Dendritic cell treated with granulocyte-macrophage colony-stimulating factor and Interleukin-4, amounts not matched to agents 40 ng/mL and 50 ng/mL, for 4 days (primary cell): Measurements from ENCODE around the gene CARD9.

Experiments
- H3K27ac Mint-ChIP-seq: one replicate; pipeline ENCODE4 v1.8.0; 2022; ENCODE audit warnings: mild to moderate bottlenecking, mixed read lengths
- H3K27me3 Mint-ChIP-seq: one replicate; pipeline ENCODE4 v1.8.0; 2022; ENCODE audit warnings: mild to moderate bottlenecking, mixed read lengths
- H3K36me3 Mint-ChIP-seq: one replicate; pipeline ENCODE4 v1.8.0; 2022; ENCODE audit warnings: low read depth, mixed read lengths
- H3K4me1 Mint-ChIP-seq: one replicate; pipeline ENCODE4 v1.8.0; 2022; ENCODE audit warnings: low read depth, mixed read lengths
- H3K4me3 Mint-ChIP-seq: one replicate; pipeline ENCODE4 v1.8.0; 2022; ENCODE audit warnings: mild to moderate bottlenecking, moderate library complexity, mixed read lengths
- H3K9me3 Mint-ChIP-seq: one replicate; pipeline ENCODE4 v1.8.0; 2022; ENCODE audit warnings: mixed read lengths
- intact Hi-C: fragments of 100-400 bp; cut with micrococcal nuclease; formaldehyde crosslinking; loops from one replicate; pipeline ENCODE4 v1.15.0; 2022

The CARD9 gene

GRCh38 chr9:136339958-136340310 lies 33.5 kb downstream of the CARD9 start:
- H3K9me3 Mint-ChIP-seq: no peaks in the 10 kb centered on the region
- H3K4me3 Mint-ChIP-seq: no peak overlapping the region
- peaks cover 2% of the 10 kb centered on the region for H3K27me3 Mint-ChIP-seq
- H3K4me1 Mint-ChIP-seq: peaks cover 16% of the 10 kb centered on the region
- intact Hi-C loops: loop anchor here (2.0 to 10.0 kb wide), 2 partner anchors 61 to 295 kb away; partner anchors contain the start of gene SNAPC4
- peaks cover 13% of the 10 kb centered on the region for H3K36me3 Mint-ChIP-seq
- H3K27ac Mint-ChIP-seq: no peak overlapping the region

GRCh38 chr9:136339173-136339957 lies 34.1 kb downstream of the CARD9 start:
- no peak overlapping the region for H3K4me3 Mint-ChIP-seq
- no peak overlapping the region for H3K27ac Mint-ChIP-seq
- H3K9me3 Mint-ChIP-seq: no peaks in the 10 kb centered on the region
- intact Hi-C loops: loop anchor here (2.0 kb wide), 1 partner anchor 61 kb away; the partner anchor contains the start of gene SNAPC4
- peaks cover 13% of the 10 kb centered on the region for H3K36me3 Mint-ChIP-seq
- H3K4me1 Mint-ChIP-seq: peaks cover 12% of the 10 kb centered on the region
- H3K27me3 Mint-ChIP-seq: peaks cover 2% of the 10 kb centered on the region

GRCh38 chr9:136338511-136338910 lies 35.0 kb downstream of the CARD9 start:
- H3K4me1 Mint-ChIP-seq: peaks cover 12% of the 10 kb centered on the region
- intact Hi-C loops: loop anchor here (2.0 kb wide), 1 partner anchor 62 kb away; the partner anchor contains the start of gene SNAPC4
- no peaks in the 10 kb centered on the region for H3K27me3 Mint-ChIP-seq
- H3K27ac Mint-ChIP-seq: no peak overlapping the region
- peaks cover 13% of the 10 kb centered on the region for H3K36me3 Mint-ChIP-seq
- H3K9me3 Mint-ChIP-seq: no peaks in the 10 kb centered on the region
- no peak overlapping the region for H3K4me3 Mint-ChIP-seq

- H3K4me3 Mint-ChIP-seq: no peak overlapping the region
- peaks cover 8% of the 10 kb centered on the region for H3K4me1 Mint-ChIP-seq
- intact Hi-C loops: loop anchor here (2.0 kb wide), 1 partner anchor 63 kb away; the partner anchor contains the start of gene SNAPC4
- no peak overlapping the region for H3K27ac Mint-ChIP-seq
- H3K9me3 Mint-ChIP-seq: no peaks in the 10 kb centered on the region
- peaks cover 13% of the 10 kb centered on the region for H3K36me3 Mint-ChIP-seq
- H3K27me3 Mint-ChIP-seq: no peaks in the 10 kb centered on the region
Measured at GRCh38 chr9:136337416-136338395, 35.8 kb downstream of the CARD9 start.

- Mint-ChIP-seq H3K4me1 (peaks cover 5% of the 10 kb centered on the region), H3K27me3 (no peaks in the 10 kb centered on the region), H3K27ac (no peak overlapping the region), H3K4me3 (no peak overlapping the region), H3K36me3 (peaks cover 13% of the 10 kb centered on the region), H3K9me3 (no peaks in the 10 kb centered on the region)
- intact Hi-C loops: no loop called here
Measured at GRCh38 chr9:136336881-136337280, 36.6 kb downstream of the CARD9 start.

GRCh38 chr9:136336156-136336870 lies 37.2 kb downstream of the CARD9 start:
- Mint-ChIP-seq H3K36me3 (peaks cover 13% of the 10 kb centered on the region), H3K27me3 (no peaks in the 10 kb centered on the region), H3K4me3 (no peak overlapping the region), H3K4me1 (peaks cover 5% of the 10 kb centered on the region), H3K9me3 (no peaks in the 10 kb centered on the region), H3K27ac (no peak overlapping the region)
- intact Hi-C loops: no loop called here

GRCh38 chr9:136335296-136336155 lies 37.9 kb downstream of the CARD9 start:
- H3K36me3 Mint-ChIP-seq: peaks cover 13% of the 10 kb centered on the region
- H3K27ac Mint-ChIP-seq: no peak overlapping the region
- peaks cover 5% of the 10 kb centered on the region for H3K4me1 Mint-ChIP-seq
- intact Hi-C loops: no loop called here
- H3K27me3 Mint-ChIP-seq: no peaks in the 10 kb centered on the region
- no peaks in the 10 kb centered on the region for H3K9me3 Mint-ChIP-seq
- H3K4me3 Mint-ChIP-seq: no peak overlapping the region

GRCh38 chr9:136334541-136334940 lies 38.9 kb downstream of the CARD9 start:
- Mint-ChIP-seq H3K4me3 (no peak overlapping the region), H3K9me3 (no peaks in the 10 kb centered on the region), H3K27ac (no peak overlapping the region), H3K36me3 (peaks cover 13% of the 10 kb centered on the region), H3K27me3 (no peaks in the 10 kb centered on the region), H3K4me1 (peaks cover 5% of the 10 kb centered on the region)
- intact Hi-C loops: no loop called here

- Mint-ChIP-seq H3K4me1 (peaks cover 5% of the 10 kb centered on the region), H3K27me3 (peaks cover 4% of the 10 kb centered on the region), H3K36me3 (peaks cover 13% of the 10 kb centered on the region), H3K9me3 (no peaks in the 10 kb centered on the region), H3K4me3 (no peak overlapping the region), H3K27ac (no peak overlapping the region)
- intact Hi-C loops: no loop called here
Measured at GRCh38 chr9:136333486-136333885, 40.0 kb downstream of the CARD9 start.

GRCh38 chr9:136333045-136333444 lies 40.4 kb downstream of the CARD9 start:
- intact Hi-C loops: no loop called here
- Mint-ChIP-seq H3K9me3 (no peaks in the 10 kb centered on the region), H3K36me3 (peaks cover 12% of the 10 kb centered on the region), H3K4me3 (no peak overlapping the region), H3K27ac (no peak overlapping the region), H3K27me3 (peaks cover 5% of the 10 kb centered on the region), H3K4me1 (peaks cover 6% of the 10 kb centered on the region)

- H3K27ac Mint-ChIP-seq: no peak overlapping the region
- peaks cover 6% of the 10 kb centered on the region for H3K4me1 Mint-ChIP-seq
- no peaks in the 10 kb centered on the region for H3K9me3 Mint-ChIP-seq
- no peak overlapping the region for H3K4me3 Mint-ChIP-seq
- intact Hi-C loops: no loop called here
- H3K27me3 Mint-ChIP-seq: peaks cover 7% of the 10 kb centered on the region
- H3K36me3 Mint-ChIP-seq: peaks cover 7% of the 10 kb centered on the region
Measured at GRCh38 chr9:136332482-136332983, 40.9 kb downstream of the CARD9 start.

- intact Hi-C loops: no loop called here
- Mint-ChIP-seq H3K27ac (no peak overlapping the region), H3K9me3 (no peaks in the 10 kb centered on the region), H3K27me3 (peaks cover 9% of the 10 kb centered on the region), H3K4me3 (no peak overlapping the region), H3K4me1 (peaks cover 7% of the 10 kb centered on the region), H3K36me3 (peaks cover under 1% of the 10 kb centered on the region)
Measured at GRCh38 chr9:136331556-136332481, 41.6 kb downstream of the CARD9 start.
